Measurements from ENCODE around the gene RPL7L1. TPM values are rescaled to one million over a fixed set of nuclear protein-coding genes. Genes with fewer than 3 reads are reported as not detected.
"Not testable (repeated sequence)": the region's sequence is repeated elsewhere in the genome, so short reads cannot be mapped to it uniquely, and the experiment has no call there.

RPL7L1 gene
- polyA plus RNA-seq, 2 donors, result 32.7 to 39.4 TPM

DNA sequence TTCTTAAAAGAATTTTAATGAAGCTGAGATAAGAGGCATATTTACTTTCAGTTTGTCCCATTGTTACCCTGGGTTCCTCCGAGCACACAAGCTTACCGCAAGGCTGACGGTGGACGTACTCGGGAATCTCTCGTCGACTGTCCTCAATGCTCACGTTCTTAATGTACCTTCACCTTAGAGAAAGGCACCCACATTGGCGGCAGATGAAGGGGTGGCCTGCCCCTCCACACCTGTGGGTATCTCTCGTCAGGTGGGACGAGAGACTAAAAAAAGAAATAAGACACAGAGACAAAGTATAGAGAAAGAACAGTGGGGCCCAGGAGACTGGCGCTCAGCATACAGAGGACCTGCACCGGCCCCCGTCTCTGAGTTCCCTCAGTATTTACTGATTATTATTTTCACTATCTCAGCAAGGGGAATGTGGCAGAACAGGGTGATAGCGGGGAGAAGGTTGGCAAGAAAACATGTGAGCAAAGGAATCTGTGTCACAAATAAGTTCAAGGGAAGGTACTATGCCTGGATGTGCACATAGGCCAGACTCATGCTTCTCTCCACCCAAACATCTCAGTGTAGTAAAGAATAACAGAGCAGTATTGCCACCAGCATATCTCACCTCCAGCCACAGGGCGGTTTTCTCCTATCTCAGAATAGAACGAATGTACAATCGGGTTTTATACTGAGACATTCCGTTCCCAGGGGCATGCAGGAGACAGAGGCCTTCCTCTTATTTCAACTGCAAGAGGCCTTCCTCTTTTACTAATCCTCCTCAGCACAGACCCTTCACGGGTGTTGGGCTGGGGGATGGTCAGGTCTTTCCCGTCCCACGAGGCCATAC, 23.2 kb downstream of the RPL7L1 start:
- H3K4me3 ChIP-seq (ENCODE audit: low read depth in 1 of 2, low read length in 2 of 2), result peak overlapping the region in 1 of 2 donors; percentile 2
- not testable (repeated sequence) for H3K4me1 ChIP-seq (ENCODE audit: control insufficient read depth in 2 of 2, insufficient read depth in 2 of 2, low read length in 1 of 2); H3K36me3 ChIP-seq (ENCODE audit: control insufficient read depth in 2 of 2, insufficient read depth in 2 of 2, low read length in 1 of 2); H3K27ac ChIP-seq (ENCODE audit: low read depth in 2 of 2, low read length in 1 of 2); H3K27me3 ChIP-seq (ENCODE audit: control insufficient read depth in 1 of 2, insufficient read depth in 2 of 2, low read length in 2 of 2); H3K9me3 ChIP-seq (ENCODE audit: control insufficient read depth in 2 of 2, insufficient read depth in 1 of 2, low read depth in 1 of 2, low read length in 1 of 2)
- WGBS, 2 donors, result 56% methylated on average over 22 of the region's 22 CpGs

DNA sequence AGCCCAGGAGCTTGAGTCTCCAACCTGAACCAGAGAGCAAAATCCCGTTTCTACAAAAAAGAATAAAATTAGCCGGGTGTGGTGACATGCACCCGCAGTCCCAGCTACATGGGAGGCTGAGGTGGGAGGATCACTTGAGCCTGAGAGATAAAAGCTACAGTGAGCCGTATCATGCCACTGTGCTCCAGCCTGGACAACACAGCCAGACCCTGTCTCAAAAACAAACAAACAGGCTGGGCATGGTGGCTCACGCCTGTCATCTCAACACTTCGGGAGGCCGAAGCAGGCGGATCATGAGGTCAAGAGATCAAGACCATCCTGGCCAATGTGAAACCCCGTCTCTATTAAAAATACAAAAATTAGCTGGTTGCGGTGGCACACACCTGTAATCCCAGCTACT, 25.1 kb downstream of the RPL7L1 start:
- Histone ChIP-seq H3K27me3 (ENCODE audit: control insufficient read depth in 1 of 2, insufficient read depth in 2 of 2, low read length in 2 of 2) (no peaks in the 10 kb centered on the region), H3K36me3 (ENCODE audit: control insufficient read depth in 2 of 2, insufficient read depth in 2 of 2, low read length in 1 of 2) (no peaks in the 10 kb centered on the region), H3K4me3 (ENCODE audit: low read depth in 1 of 2, low read length in 2 of 2) (no peak overlapping the region), H3K27ac (ENCODE audit: low read depth in 2 of 2, low read length in 1 of 2) (no peak overlapping the region), H3K4me1 (ENCODE audit: control insufficient read depth in 2 of 2, insufficient read depth in 2 of 2, low read length in 1 of 2) (no peaks in the 10 kb centered on the region), H3K9me3 (ENCODE audit: control insufficient read depth in 2 of 2, insufficient read depth in 1 of 2, low read depth in 1 of 2, low read length in 1 of 2) (no peaks in the 10 kb centered on the region)
- 87 to 91% methylated on average over 10 of the region's 10 CpGs for WGBS, 2 donors

DNA sequence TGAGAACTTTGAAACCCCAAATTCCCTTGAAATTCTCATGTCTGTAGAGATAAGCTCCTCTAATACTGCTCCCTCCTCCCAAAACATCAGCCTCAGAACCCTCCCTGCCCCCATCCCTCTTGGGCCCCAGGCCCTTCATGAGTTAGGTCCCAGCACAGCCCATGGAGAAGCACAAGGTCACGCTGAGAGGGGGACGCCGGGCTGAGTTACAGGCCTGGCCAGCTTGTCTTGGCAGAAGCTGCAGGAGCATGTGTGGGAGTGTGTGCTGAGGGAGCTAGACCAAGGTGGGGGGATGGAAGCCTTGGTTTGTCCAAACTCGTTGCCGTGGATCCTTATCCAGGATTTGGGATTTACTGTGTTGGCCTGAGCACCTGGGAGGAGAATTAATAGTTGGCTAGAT, 27.9 kb downstream of the RPL7L1 start:
- H3K9me3 ChIP-seq (ENCODE audit: control insufficient read depth in 2 of 2, insufficient read depth in 1 of 2, low read depth in 1 of 2, low read length in 1 of 2), result no peaks in the 10 kb centered on the region
- 55 to 62% methylated on average over 5 of the region's 5 CpGs for WGBS, 2 donors
- H3K27ac ChIP-seq (ENCODE audit: low read depth in 2 of 2, low read length in 1 of 2), result no peak overlapping the region
- H3K27me3 ChIP-seq (ENCODE audit: control insufficient read depth in 1 of 2, insufficient read depth in 2 of 2, low read length in 2 of 2), result no peaks in the 10 kb centered on the region
- H3K36me3 ChIP-seq (ENCODE audit: control insufficient read depth in 2 of 2, insufficient read depth in 2 of 2, low read length in 1 of 2), result no peaks in the 10 kb centered on the region
- no peaks in the 10 kb centered on the region for H3K4me1 ChIP-seq (ENCODE audit: control insufficient read depth in 2 of 2, insufficient read depth in 2 of 2, low read length in 1 of 2)
- H3K4me3 ChIP-seq (ENCODE audit: low read depth in 1 of 2, low read length in 2 of 2), result no peak overlapping the region

DNA sequence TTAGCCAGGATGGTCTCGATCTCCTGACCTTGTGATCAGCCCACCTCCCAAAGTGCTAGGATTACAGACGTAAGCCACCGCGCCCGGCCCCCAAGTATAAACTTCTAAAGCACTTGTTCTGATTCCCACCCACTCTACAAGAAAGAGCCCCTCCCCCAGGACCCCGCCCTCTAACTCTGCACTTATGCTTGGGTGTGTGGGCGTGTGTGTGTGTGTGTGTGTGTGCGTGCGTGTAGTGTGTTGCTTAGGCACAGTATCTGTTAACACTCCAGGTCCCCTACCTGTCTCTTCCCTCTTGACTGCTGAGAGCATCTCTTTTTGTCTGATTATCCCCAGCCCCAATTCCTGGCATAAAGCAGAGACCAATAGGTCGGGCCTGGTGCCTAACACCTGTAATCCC, 30.4 kb downstream of the RPL7L1 start:
- whole genome bisulfite sequencing, 2 donors, result 81 to 88% methylated on average over 10 of the region's 10 CpGs
- Histone ChIP-seq H3K27ac (ENCODE audit: low read depth in 2 of 2, low read length in 1 of 2) (no peak overlapping the region), H3K27me3 (ENCODE audit: control insufficient read depth in 1 of 2, insufficient read depth in 2 of 2, low read length in 2 of 2) (no peaks in the 10 kb centered on the region), H3K9me3 (ENCODE audit: control insufficient read depth in 2 of 2, insufficient read depth in 1 of 2, low read depth in 1 of 2, low read length in 1 of 2) (no peaks in the 10 kb centered on the region), H3K4me1 (ENCODE audit: control insufficient read depth in 2 of 2, insufficient read depth in 2 of 2, low read length in 1 of 2) (no peaks in the 10 kb centered on the region), H3K4me3 (ENCODE audit: low read depth in 1 of 2, low read length in 2 of 2) (no peak overlapping the region), H3K36me3 (ENCODE audit: control insufficient read depth in 2 of 2, insufficient read depth in 2 of 2, low read length in 1 of 2) (no peaks in the 10 kb centered on the region)

DNA sequence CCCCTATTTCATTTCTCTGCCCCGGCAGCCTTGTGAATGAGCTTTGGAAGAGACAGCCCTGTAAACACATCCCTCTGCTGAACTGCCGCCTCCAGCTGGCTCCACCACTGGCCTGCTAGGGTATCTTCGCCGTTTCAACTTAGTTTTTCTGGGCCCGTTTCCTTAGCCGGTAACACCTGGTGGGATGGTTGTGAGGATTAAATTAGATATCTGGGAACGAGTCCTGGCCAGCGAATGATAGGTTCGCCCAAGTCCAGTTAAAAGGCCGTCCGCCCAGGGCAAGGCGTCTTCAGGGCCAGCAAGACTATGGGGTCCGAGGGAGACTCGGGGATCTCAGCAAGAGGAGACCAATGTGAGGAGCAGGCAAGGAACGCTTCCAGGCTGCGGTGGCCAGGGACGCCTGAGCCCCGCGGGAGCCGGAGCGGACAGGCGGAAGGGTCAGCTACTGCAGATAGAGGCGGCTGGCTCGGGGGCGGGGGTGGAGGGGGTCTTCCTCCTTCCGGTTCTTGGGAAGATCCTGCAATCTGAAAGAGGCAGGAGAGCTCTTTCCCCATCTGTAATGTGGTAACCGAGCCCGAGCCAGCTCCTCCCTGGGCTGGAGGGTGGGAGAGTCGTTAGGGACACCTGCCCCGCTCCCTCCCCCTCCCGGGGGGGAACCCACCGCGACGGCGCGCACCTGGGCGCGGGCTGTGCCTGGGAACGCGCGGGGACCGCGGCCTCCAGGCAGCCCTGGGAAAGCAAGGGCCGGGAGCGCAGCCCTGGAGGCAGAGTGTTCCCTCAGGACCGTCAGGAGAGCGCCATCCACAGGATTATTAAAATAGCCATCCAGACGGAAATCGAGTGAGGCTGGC, 32.0 kb downstream of the RPL7L1 start:
- Histone ChIP-seq H3K4me3 (ENCODE audit: low read depth in 1 of 2, low read length in 2 of 2) (no peak overlapping the region), H3K27me3 (ENCODE audit: control insufficient read depth in 1 of 2, insufficient read depth in 2 of 2, low read length in 2 of 2) (no peaks in the 10 kb centered on the region), H3K36me3 (ENCODE audit: control insufficient read depth in 2 of 2, insufficient read depth in 2 of 2, low read length in 1 of 2) (no peaks in the 10 kb centered on the region), H3K4me1 (ENCODE audit: control insufficient read depth in 2 of 2, insufficient read depth in 2 of 2, low read length in 1 of 2) (no peaks in the 10 kb centered on the region), H3K9me3 (ENCODE audit: control insufficient read depth in 2 of 2, insufficient read depth in 1 of 2, low read depth in 1 of 2, low read length in 1 of 2) (no peaks in the 10 kb centered on the region), H3K27ac (ENCODE audit: low read depth in 2 of 2, low read length in 1 of 2) (no peak overlapping the region)
- 18 to 21% methylated on average over 48 to 49 of the region's 49 CpGs for WGBS, 2 donors

DNA sequence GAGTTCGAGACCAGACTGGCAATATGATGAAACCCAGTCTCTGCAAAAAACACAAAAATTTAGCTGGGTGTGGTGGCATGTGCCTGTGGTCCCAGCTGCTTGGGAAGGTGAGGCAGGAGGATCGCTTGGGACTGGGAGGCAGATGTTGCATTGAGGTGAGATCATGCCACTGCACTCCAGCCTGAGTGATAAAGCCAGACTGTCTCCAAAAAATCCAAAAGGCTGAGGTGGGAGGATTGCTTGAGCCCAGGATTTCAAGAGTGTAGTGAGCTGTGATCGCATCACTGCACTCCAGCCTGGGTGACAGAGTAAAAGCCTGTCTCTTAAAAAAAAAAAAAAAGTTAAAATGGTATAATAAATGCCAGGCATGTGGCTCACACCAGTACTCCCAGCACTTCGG, 35.1 kb downstream of the RPL7L1 start:
- no peaks in the 10 kb centered on the region for H3K36me3 ChIP-seq (ENCODE audit: control insufficient read depth in 2 of 2, insufficient read depth in 2 of 2, low read length in 1 of 2)
- WGBS, 2 donors, result 69 to 80% methylated on average over 4 of the region's 4 CpGs
- H3K4me1 ChIP-seq (ENCODE audit: control insufficient read depth in 2 of 2, insufficient read depth in 2 of 2, low read length in 1 of 2), result no peaks in the 10 kb centered on the region
- H3K27me3 ChIP-seq (ENCODE audit: control insufficient read depth in 1 of 2, insufficient read depth in 2 of 2, low read length in 2 of 2), result no peaks in the 10 kb centered on the region
- H3K27ac ChIP-seq (ENCODE audit: low read depth in 2 of 2, low read length in 1 of 2), result no peak overlapping the region
- no peaks in the 10 kb centered on the region for H3K9me3 ChIP-seq (ENCODE audit: control insufficient read depth in 2 of 2, insufficient read depth in 1 of 2, low read depth in 1 of 2, low read length in 1 of 2)
- no peak overlapping the region for H3K4me3 ChIP-seq (ENCODE audit: low read depth in 1 of 2, low read length in 2 of 2)

DNA sequence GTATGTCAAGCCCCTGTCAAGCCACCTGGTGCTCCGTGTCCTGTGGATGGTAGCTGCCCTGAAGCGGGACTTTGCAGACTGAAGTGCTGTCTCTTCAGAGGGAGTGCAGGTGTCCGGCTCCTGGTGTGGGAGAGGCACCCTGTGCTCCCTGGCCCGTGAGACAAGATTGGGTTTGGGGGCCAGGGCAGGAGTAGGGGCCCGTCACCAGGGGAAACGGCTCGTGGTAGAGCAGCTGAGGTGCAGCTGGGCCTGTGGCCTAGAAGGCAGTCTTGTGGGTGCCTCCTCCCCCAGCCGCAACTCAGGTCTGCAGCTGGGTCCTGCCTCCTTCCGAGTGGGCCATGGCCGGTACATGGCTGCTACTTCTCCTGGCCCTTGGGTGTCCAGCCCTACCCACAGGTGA, 36.3 kb downstream of the RPL7L1 start, which contains the start of gene PTCRA:
Gene PTCRA, plus strand, starts transcription at position 322 of the 400 bp plus-strand sequence. Its CDS starts 17 bp downstream, at position 339.
- H3K4me1 ChIP-seq (ENCODE audit: control insufficient read depth in 2 of 2, insufficient read depth in 2 of 2, low read length in 1 of 2), result peaks cover 0 to 2% of the 10 kb centered on the region in 2 donors
- H3K4me3 ChIP-seq (ENCODE audit: low read depth in 1 of 2, low read length in 2 of 2), result no peak within 1 kb of the TSS
- no peaks in the 10 kb centered on the region for H3K36me3 ChIP-seq (ENCODE audit: control insufficient read depth in 2 of 2, insufficient read depth in 2 of 2, low read length in 1 of 2)
- no peaks in the 10 kb centered on the region for H3K27me3 ChIP-seq (ENCODE audit: control insufficient read depth in 1 of 2, insufficient read depth in 2 of 2, low read length in 2 of 2)
- 79 to 81% methylated on average over 7 to 10 of the region's 10 CpGs for WGBS, 2 donors
- H3K27ac ChIP-seq (ENCODE audit: low read depth in 2 of 2, low read length in 1 of 2), result no peak within 1 kb of the TSS
- no peaks in the 10 kb centered on the region for H3K9me3 ChIP-seq (ENCODE audit: control insufficient read depth in 2 of 2, insufficient read depth in 1 of 2, low read depth in 1 of 2, low read length in 1 of 2)

DNA sequence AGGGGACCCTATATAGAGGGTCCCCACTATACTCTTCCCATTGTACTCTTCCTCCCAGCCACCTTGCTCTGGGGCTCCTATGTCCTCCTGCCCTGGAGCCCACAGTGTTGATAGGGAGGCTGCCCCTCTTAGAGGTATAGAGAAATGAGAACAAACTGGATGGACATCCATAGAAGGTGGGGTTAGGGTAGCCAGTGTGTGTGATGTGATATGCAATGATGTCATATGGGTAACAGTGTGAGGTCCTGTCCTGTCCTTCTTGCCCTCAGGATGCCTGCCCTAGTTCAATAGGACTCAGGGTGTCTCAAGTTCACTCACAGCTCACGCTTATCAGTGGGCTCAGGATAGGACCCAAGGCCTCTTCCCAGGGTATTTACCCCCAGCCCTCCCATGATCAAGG, 36.9 kb downstream of the RPL7L1 start:
- H3K27ac ChIP-seq (ENCODE audit: low read depth in 2 of 2, low read length in 1 of 2), result no peak overlapping the region
- no peak overlapping the region for H3K4me3 ChIP-seq (ENCODE audit: low read depth in 1 of 2, low read length in 2 of 2)
- no peaks in the 10 kb centered on the region for H3K9me3 ChIP-seq (ENCODE audit: control insufficient read depth in 2 of 2, insufficient read depth in 1 of 2, low read depth in 1 of 2, low read length in 1 of 2)
- 91% methylated on average over 1 of the region's 1 CpG for WGBS, 2 donors
- peaks cover 0 to 2% of the 10 kb centered on the region in 2 donors for H3K4me1 ChIP-seq (ENCODE audit: control insufficient read depth in 2 of 2, insufficient read depth in 2 of 2, low read length in 1 of 2)
- no peaks in the 10 kb centered on the region for H3K27me3 ChIP-seq (ENCODE audit: control insufficient read depth in 1 of 2, insufficient read depth in 2 of 2, low read length in 2 of 2)
- H3K36me3 ChIP-seq (ENCODE audit: control insufficient read depth in 2 of 2, insufficient read depth in 2 of 2, low read length in 1 of 2), result no peaks in the 10 kb centered on the region

DNA sequence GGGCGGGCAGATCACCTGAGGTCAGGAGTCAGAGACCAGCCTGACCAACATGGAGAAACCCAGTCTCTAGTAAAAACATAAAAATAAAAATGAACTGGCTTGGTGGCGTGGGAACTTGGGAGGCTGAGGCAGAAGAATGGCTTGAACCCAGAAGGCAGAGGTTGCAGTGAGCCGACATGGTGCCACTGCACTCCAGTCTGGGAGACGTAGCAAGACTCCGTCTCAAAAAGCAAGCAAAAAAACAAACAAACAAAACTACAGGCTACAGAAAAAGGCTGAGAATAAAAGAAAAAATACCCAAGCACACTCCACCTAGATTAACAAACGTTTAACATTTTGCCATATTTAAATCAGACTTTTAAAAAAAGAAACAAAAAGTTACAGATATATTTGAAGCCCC, 42.4 kb downstream of the RPL7L1 start:
- 75 to 80% methylated on average over 6 of the region's 6 CpGs for WGBS, 2 donors
- Histone ChIP-seq H3K36me3 (ENCODE audit: control insufficient read depth in 2 of 2, insufficient read depth in 2 of 2, low read length in 1 of 2) (no peaks in the 10 kb centered on the region), H3K4me3 (ENCODE audit: low read depth in 1 of 2, low read length in 2 of 2) (no peak overlapping the region), H3K27ac (ENCODE audit: low read depth in 2 of 2, low read length in 1 of 2) (no peak overlapping the region), H3K9me3 (ENCODE audit: control insufficient read depth in 2 of 2, insufficient read depth in 1 of 2, low read depth in 1 of 2, low read length in 1 of 2) (no peaks in the 10 kb centered on the region), H3K4me1 (ENCODE audit: control insufficient read depth in 2 of 2, insufficient read depth in 2 of 2, low read length in 1 of 2) (peaks cover 0 to 2% of the 10 kb centered on the region in 2 donors), H3K27me3 (ENCODE audit: control insufficient read depth in 1 of 2, insufficient read depth in 2 of 2, low read length in 2 of 2) (no peaks in the 10 kb centered on the region)

All from esophagus (tissue), 2 donors.